PC-9 (cell line): ENCODE results near the gene PRDM2. TPM values are rescaled to one million over a fixed set of nuclear protein-coding genes. Genes with fewer than 3 reads are reported as not detected.

Experiments used
- BruUV-seq: library from RNA; stranded (reverse); fragments of 400-500 nt; replicated peaks from 2 replicates; lab custom pipeline; 2021; lab: Mats Ljungman, UMichigan
- CTCF ChIA-PET: fragments of 300-600 bp; sonication (Branson Sonifier 250); formaldehyde crosslinking; loops from one replicate; lab custom pipeline; 2022; ENCODE audit warnings: antibody characterized with exemption; lab: Charles Lee
- POLR2A ChIA-PET: fragments of 300-600 bp; sonication (Branson Sonifier 250); formaldehyde crosslinking; loops from one replicate; lab custom pipeline; 2022; ENCODE audit warnings: antibody characterized with exemption; ENCODE audit not compliant: unreplicated experiment; lab: Charles Lee
- DNase-seq, 2 experiments: peaks; one replicate each; pipeline versions ENCODE4 v3.0.0 to v3.0.0-alpha.2; 2015 to 2022; ENCODE audit warnings: mixed read lengths in 1 of 2
- H2AFZ ChIP-seq: fragments of 200-600 bp; sonication (generic); 2 replicates; pipeline ENCODE4 v1.8.1; 2017; ENCODE audit warnings: antibody characterized with exemption
- H3F3A ChIP-seq: fragments of 200-600 bp; sonication (generic); 2 replicates; pipeline ENCODE4 v1.8.1; 2017; ENCODE audit warnings: antibody characterized with exemption, mild to moderate bottlenecking, low read depth; ENCODE audit not compliant: insufficient read depth
- H3K27ac ChIP-seq: fragments of 200-600 bp; sonication (generic); 2 replicates; pipeline ENCODE4 v1.6.1; 2016; ENCODE audit warnings: mixed run types
- H3K27me3 ChIP-seq: fragments of 200-600 bp; sonication (generic); 2 replicates; pipeline ENCODE4 v1.6.1; 2016; ENCODE audit warnings: low read depth, mixed run types; ENCODE audit not compliant: insufficient read depth
- H3K36me3 ChIP-seq: fragments of 200-600 bp; sonication (generic); 2 replicates; pipeline ENCODE4 v1.6.1; 2016; ENCODE audit warnings: low read depth, mixed run types
- H3K4me1 ChIP-seq: fragments of 200-600 bp; sonication (generic); replicated peaks from 2 replicates; pipeline ENCODE4 v1.6.1; 2016; ENCODE audit warnings: mixed run types; ENCODE audit not compliant: insufficient read depth
- H3K4me2 ChIP-seq: fragments of 200-600 bp; sonication (generic); 2 replicates; pipeline ENCODE4 v1.6.1; 2017; ENCODE audit warnings: mixed run types
- H3K4me3 ChIP-seq: fragments of 200-600 bp; sonication (generic); 2 replicates; pipeline ENCODE4 v1.6.1; 2016; ENCODE audit warnings: mixed run types
- H3K79me2 ChIP-seq: fragments of 200-600 bp; sonication (generic); 2 replicates; pipeline ENCODE4 v1.6.1; 2017; ENCODE audit warnings: low read depth, mixed run types
- H3K9me2 ChIP-seq: fragments of 200-600 bp; sonication (generic); 2 replicates; pipeline ENCODE4 v1.8.1; 2017; ENCODE audit warnings: mild to moderate bottlenecking; ENCODE audit not compliant: insufficient read depth
- H3K9me3 ChIP-seq: fragments of 200-600 bp; sonication (generic); 2 replicates; pipeline ENCODE4 v1.8.1; 2016; ENCODE audit warnings: low read depth; ENCODE audit not compliant: insufficient read depth
- H4K20me1 ChIP-seq: fragments of 200-600 bp; sonication (generic); 2 replicates; pipeline ENCODE4 v1.8.1; 2017; ENCODE audit not compliant: insufficient read depth
- EZH2 ChIP-seq: fragments of 200-600 bp; sonication (generic); IDR thresholded peaks from 2 replicates; pipeline ENCODE4 v1.8.0; 2017; ENCODE audit warnings: antibody characterized with exemption, low read depth
- intact Hi-C: fragments of 100-400 bp; cut with micrococcal nuclease; formaldehyde crosslinking; loops from one replicate; pipeline ENCODE4 v1.10.0; 2022; ENCODE audit not compliant: unreplicated experiment
- total RNA-seq: library from RNA; stranded (reverse); gene quantifications from 2 replicates; pipeline ENCODE4 v1.2.3, GENCODE V29; 2021
- TF ChIP-seq, protein P1 (sequence below): fragments of 200-600 bp; sonication (generic); conservative IDR thresholded peaks from 2 replicates; pipeline ENCODE4 v1.6.1; 2017; ENCODE audit warnings: mixed run types, antibody characterized with exemption, mild to moderate bottlenecking, moderate library complexity

Gene PRDM2
- total RNA-seq, 1 experiment from 2014 or later = 32.1 TPM

DNA sequence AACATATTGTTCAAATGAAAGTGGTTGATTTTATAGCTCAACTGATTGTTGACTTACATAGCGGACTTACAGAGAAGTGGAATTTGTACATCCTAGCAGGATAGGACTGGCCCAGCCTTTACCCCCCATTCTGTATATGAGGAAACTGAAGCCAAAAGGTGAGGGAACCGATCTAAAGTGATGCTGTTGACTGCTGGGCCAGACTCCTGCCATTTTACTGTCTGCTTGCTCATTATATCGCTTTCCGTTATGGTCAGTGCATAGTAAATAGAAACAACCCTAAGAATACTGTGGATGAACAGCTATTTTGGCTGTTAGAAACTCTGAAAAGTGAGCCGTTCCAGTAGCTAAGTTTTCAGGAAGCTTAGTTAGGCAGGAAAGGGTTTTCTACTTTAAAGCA lies 31.9 kb downstream of the PRDM2 start:
- H2AFZ ChIP-seq = no peak overlapping the region
- 0 out of 2 replicates have a peak, but pooled peaks cover 2% of the 10 kb centered on the region for H3K27me3 ChIP-seq
- TF ChIP-seq, protein P1, sequence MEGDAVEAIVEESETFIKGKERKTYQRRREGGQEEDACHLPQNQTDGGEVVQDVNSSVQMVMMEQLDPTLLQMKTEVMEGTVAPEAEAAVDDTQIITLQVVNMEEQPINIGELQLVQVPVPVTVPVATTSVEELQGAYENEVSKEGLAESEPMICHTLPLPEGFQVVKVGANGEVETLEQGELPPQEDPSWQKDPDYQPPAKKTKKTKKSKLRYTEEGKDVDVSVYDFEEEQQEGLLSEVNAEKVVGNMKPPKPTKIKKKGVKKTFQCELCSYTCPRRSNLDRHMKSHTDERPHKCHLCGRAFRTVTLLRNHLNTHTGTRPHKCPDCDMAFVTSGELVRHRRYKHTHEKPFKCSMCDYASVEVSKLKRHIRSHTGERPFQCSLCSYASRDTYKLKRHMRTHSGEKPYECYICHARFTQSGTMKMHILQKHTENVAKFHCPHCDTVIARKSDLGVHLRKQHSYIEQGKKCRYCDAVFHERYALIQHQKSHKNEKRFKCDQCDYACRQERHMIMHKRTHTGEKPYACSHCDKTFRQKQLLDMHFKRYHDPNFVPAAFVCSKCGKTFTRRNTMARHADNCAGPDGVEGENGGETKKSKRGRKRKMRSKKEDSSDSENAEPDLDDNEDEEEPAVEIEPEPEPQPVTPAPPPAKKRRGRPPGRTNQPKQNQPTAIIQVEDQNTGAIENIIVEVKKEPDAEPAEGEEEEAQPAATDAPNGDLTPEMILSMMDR = no peak
- no peak for TF ChIP-seq EZH2
- H3K79me2 ChIP-seq = no peaks in the 10 kb centered on the region
- H4K20me1 ChIP-seq = no peaks in the 10 kb centered on the region
- H3K36me3 ChIP-seq = no peaks in the 10 kb centered on the region
- H3K4me1 ChIP-seq = no peaks in the 10 kb centered on the region
- intact Hi-C loops = no loop called here
- no peak for DNase-seq
- H3K27ac ChIP-seq = no peak overlapping the region
- no TSS peak for BruUV-seq
- ChIA-PET CTCF (interaction anchor here (0.6 kb wide), 1 partner anchor 160 kb away, joined by 3 read pairs; no protein-coding TSS in a partner anchor), POLR2A (no interaction called here)
- H3K4me2 ChIP-seq = no peak overlapping the region
- no peak overlapping the region for H3K4me3 ChIP-seq
- no peaks in the 10 kb centered on the region for H3K9me3 ChIP-seq
- H3F3A ChIP-seq = no peaks in the 10 kb centered on the region
- no peaks in the 10 kb centered on the region for H3K9me2 ChIP-seq

- ChIA-PET POLR2A (no interaction called here), CTCF (no interaction called here)
- intact Hi-C loops = no loop called here
- DNase-seq = no peak
- Histone ChIP-seq H3K9me3 (no peaks in the 10 kb centered on the region), H3K36me3 (no peaks in the 10 kb centered on the region), H3K4me2 (no peak overlapping the region), H2AFZ (no peak overlapping the region), H3K79me2 (no peaks in the 10 kb centered on the region), H3K4me3 (no peak overlapping the region), H3K27ac (no peak overlapping the region), H3F3A (no peaks in the 10 kb centered on the region), H3K4me1 (no peaks in the 10 kb centered on the region), H3K9me2 (no peaks in the 10 kb centered on the region), H4K20me1 (no peaks in the 10 kb centered on the region), H3K27me3 (0 out of 2 replicates have a peak, but pooled peaks cover 2% of the 10 kb centered on the region)
- BruUV-seq = no TSS peak
- no peak for TF ChIP-seq EZH2
- TF ChIP-seq, protein P1 = no peak
These were observed 33.1 kb downstream of the PRDM2 start for GRCh38 chr1:13732971-13733667.

GRCh38 chr1:13733711-13734110 lies 33.7 kb downstream of the PRDM2 start:
- CTCF ChIA-PET = no interaction called here
- TF ChIP-seq, protein P1 = no peak
- TF ChIP-seq EZH2 = no peak
- BruUV-seq = no TSS peak

More at GRCh38 chr1:13733711-13734110, 33.7 kb downstream of the PRDM2 start:
- H3K4me3 ChIP-seq = no peak overlapping the region
- no peaks in the 10 kb centered on the region for H4K20me1 ChIP-seq
- intact Hi-C loops = no loop called here
- no peak for DNase-seq
- no peaks in the 10 kb centered on the region for H3K79me2 ChIP-seq
- POLR2A ChIA-PET = no interaction called here
- H3K9me2 ChIP-seq = no peaks in the 10 kb centered on the region
- no peaks in the 10 kb centered on the region for H3K36me3 ChIP-seq
- no peaks in the 10 kb centered on the region for H3K4me1 ChIP-seq
- H2AFZ ChIP-seq = no peak overlapping the region
- H3K27me3 ChIP-seq = 0 out of 2 replicates have a peak, but pooled peaks cover 2% of the 10 kb centered on the region
- H3F3A ChIP-seq = no peaks in the 10 kb centered on the region
- no peak overlapping the region for H3K4me2 ChIP-seq
- no peaks in the 10 kb centered on the region for H3K9me3 ChIP-seq
- no peak overlapping the region for H3K27ac ChIP-seq
